Embryonic facial prominence (tissue), 1 donor: ENCODE results near the gene ADGRV1.
"Not testable (repeated sequence)": the region's sequence is repeated elsewhere in the genome, so short reads cannot be mapped to it uniquely, and the experiment has no call there.

Experiments used
- DNase-seq: peaks from one replicate; pipeline ENCODE4 v3.0.0-alpha.2; 2016; ENCODE audit errors: extremely low spot score

Gene ADGRV1

DNA sequence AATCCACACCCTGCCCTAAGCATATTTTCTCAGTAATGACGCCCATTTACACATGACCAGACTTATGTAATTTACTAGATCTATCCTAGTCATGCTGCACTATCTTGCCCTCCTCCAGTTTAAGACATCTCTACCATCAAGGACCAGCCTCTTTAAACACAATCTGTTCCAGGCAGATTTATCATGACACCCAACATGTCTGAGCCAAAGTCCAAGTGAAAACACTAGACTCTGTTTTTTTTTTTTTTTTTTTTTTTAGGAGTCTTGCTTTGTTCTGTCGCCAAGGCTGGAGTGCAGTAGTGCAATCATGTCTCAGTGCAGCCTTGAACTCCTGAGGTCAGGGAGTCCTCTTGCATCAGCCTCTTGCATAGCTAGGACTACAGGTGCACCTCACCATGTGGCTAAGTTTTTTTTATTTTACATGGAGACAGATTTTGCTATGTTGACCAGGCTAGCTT lies 469.9 kb downstream of the ADGRV1 start:
- no peak for DNase-seq

- no peak for DNase-seq
Measured at GRCh38 chr5:91030521-91031401, 472.2 kb downstream of the ADGRV1 start.

DNA sequence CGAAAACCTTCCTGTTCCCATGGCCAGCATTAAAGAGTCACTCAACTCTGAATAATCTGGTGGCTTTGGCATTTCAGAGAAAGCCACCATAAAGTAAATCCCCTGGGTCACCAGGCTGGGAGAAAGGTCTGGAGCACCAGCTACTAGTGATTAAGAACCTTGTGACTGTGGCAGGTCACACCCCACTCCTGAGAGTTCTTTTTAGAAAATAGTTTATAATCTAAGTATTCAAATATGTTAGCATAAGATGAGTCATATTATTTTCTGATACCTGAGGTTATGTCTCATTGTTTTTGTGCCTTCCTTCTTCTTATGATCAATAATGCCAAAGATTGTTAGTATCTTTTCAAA lies 472.8 kb downstream of the ADGRV1 start:
- DNase-seq, result no peak

- no peak for DNase-seq
Measured at GRCh38 chr5:91032125-91032524, 473.5 kb downstream of the ADGRV1 start.

GRCh38 chr5:91033370-91033769 lies 474.8 kb downstream of the ADGRV1 start:
- DNase-seq, result no peak

DNA sequence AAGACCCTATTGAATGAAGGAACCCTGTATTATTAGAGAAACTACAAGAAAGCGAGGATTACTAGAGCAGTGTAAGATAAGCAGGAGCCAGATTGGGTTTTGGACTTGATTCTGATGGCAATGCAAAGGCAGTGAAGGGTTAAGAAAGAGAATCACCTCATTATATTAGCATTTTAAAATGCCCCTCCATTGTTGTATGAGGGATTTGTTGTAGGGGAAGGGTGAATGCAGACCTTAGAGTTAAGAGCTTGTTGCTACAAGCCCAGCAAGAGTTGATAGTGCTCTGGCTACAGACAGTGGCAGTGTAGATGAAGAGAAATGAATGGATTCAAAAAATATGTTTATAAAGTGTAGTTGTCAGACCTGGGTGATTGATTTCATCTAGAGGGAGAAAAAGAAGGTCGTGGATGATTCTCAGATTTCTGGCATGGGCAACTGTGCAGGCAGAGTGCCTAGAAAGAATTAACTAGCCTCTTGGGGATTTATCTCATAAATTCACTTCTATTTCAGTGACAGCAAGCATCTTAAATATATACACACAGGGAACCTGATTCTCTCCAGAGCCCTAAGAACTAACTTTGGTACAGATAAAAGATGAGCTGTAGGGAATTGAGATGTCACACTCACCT lies 479.7 kb downstream of the ADGRV1 start:
- no peak for DNase-seq

GRCh38 chr5:91041132-91041531 lies 482.5 kb downstream of the ADGRV1 start:
- DNase-seq, result not testable (repeated sequence)

DNA sequence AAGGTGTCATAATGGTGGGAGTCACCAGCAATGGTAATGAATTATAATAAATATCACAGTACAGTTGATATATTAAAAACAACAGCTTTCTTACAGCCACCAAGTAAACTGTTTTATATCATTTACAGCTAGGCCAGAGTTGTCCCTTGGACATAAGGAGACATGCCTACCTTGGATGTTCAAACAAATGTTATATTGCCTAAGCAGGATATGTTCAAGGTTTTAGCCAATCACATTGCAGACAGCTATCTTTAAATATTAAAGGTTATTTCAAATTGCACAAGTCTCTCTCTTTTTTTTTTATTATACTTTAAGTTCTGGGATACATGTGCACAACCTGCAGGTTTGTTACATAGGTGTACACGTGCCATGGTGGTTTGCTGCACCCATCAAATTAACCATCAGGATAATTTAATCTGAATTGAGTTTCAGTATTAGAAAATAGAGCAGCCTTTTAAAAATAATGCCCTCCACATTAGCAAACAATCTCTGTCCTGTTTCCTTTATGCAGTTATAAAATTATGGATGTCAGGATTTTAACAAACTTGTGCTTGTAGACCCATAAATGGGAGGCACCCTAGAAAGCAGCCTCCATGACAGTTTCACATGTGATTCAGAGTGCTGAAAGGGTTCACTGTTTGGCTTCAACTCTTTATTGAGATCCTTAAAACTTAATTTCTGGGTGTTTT lies 483.8 kb downstream of the ADGRV1 start:
- DNase-seq, result no peak

DNA sequence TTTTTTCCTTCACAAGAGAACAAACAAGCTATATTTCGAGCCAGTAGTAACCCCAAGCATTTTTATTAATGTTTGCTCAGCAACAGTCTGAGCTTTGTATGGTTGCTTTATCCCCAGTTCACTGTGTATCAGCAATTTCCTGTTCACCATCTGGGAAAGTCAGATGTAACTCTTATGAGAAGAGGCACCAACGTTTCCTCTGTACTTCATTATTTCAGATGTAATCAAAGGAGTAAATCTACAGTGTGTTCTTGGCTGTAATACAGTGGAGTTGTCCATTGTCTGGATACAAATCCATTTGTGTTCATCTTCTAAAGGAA lies 484.3 kb downstream of the ADGRV1 start:
- DNase-seq, result no peak

GRCh38 chr5:91048073-91048472 lies 489.5 kb downstream of the ADGRV1 start:
- no peak for DNase-seq

GRCh38 chr5:91049112-91049511 lies 490.5 kb downstream of the ADGRV1 start:
- DNase-seq, result no peak

- DNase-seq, result no peak
Measured at GRCh38 chr5:91049800-91050199, 491.2 kb downstream of the ADGRV1 start.

DNA sequence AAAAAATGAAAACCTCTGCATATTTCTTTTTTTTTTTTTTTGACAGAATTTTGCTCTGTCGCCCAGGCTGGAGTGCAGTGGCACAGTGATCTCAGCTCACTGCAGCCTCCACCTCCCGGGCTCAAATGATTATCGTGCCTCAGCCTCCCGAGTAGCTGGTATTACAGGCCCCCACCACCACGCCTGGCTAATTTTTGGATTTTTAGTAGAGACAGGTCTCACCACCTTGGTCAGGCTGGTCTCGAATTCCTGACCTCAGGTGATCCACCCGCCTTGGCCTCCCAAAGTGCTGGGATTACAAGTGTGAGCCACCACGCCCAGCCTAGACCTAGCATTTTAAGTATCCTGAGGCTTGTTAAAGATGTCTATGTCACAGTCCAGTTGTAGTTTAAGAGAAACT lies 493.8 kb downstream of the ADGRV1 start:
- DNase-seq, result not testable (repeated sequence)

DNA sequence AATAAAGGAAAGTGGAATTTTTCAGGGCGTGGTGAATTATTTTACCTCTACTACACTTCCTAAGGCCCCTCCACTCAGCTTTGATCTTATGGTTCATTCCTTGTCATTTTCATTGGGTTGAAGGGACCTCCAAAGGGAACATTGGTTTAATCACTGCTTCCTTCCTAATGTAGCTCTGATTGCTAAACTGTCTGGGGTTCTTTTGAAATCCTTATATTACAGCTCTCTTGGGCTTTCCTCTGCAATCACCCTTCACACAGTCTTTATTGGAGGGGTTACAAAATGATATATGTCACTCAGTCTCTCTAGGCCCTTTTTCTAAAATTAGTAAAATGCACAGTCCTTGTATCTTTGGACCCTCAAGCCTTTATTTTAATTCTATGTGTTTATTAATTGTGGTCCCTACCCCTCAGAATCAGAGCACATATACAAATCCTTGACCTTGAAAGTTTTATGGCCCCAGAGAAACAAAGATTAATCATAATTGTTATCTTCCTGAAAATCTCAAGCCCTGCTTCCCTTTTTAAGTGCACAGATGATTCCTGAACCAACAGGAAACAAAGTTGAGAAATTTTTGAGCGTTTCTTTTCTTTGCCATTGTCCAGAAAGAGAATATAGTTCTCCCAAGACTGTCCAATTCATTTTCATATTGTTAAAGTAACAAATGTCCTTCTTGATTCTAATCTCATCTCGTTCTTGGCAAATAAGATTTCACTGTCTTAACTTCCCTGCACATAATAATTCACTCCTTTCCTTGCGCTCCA lies 494.6 kb downstream of the ADGRV1 start:
- no peak for DNase-seq

DNA sequence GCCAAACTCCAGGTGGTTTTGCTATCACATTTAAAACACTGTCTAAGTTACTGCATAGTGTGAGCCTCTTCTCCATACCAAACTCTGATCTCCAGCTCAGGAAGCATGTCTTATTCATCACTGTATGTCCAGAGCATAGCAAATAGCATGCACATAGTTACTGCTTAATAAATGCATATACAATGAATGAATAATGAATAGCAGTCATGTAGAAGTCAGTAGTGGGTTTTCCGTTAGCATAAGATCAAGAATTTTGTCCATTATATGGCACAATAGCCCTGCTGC lies 495.1 kb downstream of the ADGRV1 start:
- DNase-seq, result no peak

DNA sequence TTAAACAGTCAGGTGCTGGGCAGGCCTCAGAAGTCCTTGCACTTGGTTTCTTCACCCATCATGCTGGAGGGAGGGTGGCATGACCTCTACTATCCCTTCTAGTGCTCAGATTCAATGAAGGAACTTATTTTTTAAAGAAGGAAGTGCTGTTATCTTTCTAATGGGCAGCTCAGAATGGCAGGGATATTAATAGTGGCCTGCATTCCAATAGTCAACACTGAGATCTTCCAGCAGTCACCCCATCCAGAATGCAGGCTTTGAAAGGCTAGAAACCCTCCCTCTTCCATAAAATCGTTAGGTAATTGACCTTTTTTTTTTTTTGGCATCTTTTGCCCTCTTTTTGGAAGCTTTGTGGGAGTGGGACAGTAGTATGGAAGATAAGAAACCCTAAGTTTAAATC lies 499.6 kb downstream of the ADGRV1 start:
- no peak for DNase-seq

- DNase-seq, result no peak
Measured at GRCh38 chr5:91058575-91058974, 500.0 kb downstream of the ADGRV1 start.

GRCh38 chr5:91059409-91059808 lies 500.8 kb downstream of the ADGRV1 start:
- no peak for DNase-seq

DNA sequence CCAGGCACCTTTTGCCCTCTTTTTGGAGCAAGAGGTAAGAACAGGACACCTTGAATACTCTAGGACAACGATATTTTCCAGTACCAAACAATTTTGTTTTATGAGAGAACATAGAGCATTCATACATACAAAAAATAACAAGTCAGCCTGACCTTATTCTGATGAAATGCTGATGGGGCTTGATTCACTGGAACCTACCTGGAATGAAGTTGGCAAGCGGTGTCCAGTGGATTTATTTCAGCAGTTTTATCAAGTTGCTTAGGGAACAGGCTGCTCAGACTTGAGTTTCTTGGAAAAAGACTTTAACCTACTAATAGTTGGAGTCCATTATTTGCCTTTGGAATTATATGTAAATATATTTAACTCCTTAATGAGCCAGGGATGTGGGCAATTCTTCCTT lies 502.5 kb downstream of the ADGRV1 start:
- DNase-seq, result no peak

DNA sequence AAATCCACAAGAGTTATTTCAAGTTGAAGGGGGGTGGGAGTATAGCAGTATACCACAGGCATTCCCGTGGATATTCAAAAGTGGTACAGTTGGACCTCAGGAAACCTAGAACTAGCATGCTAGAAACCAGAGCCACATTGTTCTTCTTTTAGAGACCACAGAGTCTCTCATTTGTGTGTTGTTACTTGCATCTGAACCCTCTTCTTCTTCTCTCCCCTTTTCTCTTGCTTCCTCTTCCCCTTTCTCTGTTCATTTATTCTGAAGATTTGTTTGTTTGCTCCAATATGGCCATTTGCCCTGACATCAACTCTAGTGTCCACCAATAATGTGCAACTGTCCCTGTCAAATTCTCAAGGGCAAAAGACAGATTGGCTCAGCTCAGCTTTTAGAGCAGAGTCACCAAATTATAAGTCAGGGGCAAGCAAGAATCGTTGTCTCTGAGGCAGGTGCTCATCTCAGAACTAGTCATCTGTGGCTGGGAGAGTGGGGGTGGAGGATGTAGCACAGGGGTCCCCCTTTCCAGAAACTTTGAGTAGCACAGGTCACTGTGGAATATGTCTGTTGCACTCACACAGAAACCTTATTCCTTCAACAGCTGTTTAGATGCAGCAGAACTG lies 503.5 kb downstream of the ADGRV1 start:
- no peak for DNase-seq

GRCh38 chr5:91063098-91063690 lies 504.6 kb downstream of the ADGRV1 start:
- not testable (repeated sequence) for DNase-seq

GRCh38 chr5:91065496-91065895 lies 506.9 kb downstream of the ADGRV1 start:
- no peak for DNase-seq
